ENCODE measurements around the gene CHRNA9. TPM values are rescaled to one million over a fixed set of nuclear protein-coding genes. Genes with fewer than 3 reads are reported as not detected.

The CHRNA9 gene
- total and polyA plus RNA-seq, 11 donors = not detected

DNA sequence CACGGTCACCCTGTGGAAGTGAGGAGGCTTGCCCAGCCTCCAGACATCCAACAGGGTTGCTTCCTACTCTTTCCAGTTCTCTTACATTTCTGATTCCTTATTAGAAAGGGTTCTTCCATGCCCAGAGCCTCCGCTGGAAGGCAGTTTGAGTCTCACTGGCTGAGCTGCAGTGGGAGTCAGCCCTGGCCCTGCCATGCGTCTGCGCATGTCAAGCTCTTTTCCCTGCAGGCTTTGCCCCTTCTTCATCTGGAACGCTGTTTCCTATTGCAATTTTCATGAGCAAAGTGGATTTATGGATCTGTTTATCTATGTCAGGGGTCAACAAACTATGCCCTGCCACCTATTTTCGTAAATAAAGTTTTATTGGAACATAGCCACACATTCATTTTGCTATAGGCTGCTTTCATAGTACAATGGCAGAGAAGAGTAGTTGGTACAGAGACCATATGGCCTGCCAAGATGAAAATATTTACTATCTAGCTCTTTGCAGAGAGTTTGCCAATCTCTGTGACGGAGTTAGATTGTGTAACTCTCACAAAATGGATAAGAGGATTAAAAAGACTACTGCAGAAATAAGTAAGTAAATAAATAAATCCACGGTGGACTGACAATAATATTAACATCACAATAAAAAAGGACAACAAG is 3.9 kb upstream of the CHRNA9 start:
- TF ChIP-seq CTCF (IDR thresholded peaks at IDR 0.05) = no peak
- TF ChIP-seq POLR2A (IDR thresholded peaks at IDR 0.05) = no peak
- ATAC-seq (no peak), DNase-seq (no peak)
- H3K27me3 ChIP-seq = peaks cover 0 to 11% (median 0%) of the 10 kb centered on the region in 9 donors
- no peaks in the 10 kb centered on the region for H3K9me3 ChIP-seq
- H3K4me3 ChIP-seq = no peak overlapping the region
- intact Hi-C loops (cut with DNase I) = no loop called here
- no peaks in the 10 kb centered on the region for H3K4me1 ChIP-seq
- no peaks in the 10 kb centered on the region for H3K36me3 ChIP-seq
- no peak overlapping the region for H3K27ac ChIP-seq
- 70 to 88% (median 81%) methylated on average over 8 of the region's 8 CpGs for WGBS, 4 donors

DNA sequence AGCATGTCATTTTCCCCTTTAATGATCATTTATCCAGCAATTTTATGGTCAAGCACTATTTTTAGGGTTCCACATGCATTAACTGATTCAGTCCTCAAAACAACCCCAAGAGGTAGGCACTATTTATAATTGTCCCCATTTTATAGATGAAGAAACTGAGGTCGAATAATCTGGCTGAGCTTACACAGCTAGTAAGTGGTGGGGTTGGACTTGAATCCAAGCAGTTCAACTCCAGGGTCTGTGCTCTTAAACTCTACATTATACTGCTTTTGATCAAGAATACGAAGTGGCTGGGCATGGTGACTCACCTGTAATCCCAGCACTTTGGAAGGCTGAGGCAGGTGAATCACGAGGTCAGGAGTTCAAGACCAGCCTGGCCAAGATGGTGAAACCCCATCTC is 3.2 kb upstream of the CHRNA9 start:
- no peak overlapping the region for H3K27ac ChIP-seq
- H3K27me3 ChIP-seq = peaks cover 0 to 11% (median 0%) of the 10 kb centered on the region in 9 donors
- H3K4me1 ChIP-seq = no peaks in the 10 kb centered on the region
- no peak overlapping the region for H3K4me3 ChIP-seq
- 92 to 95% (median 92%) methylated on average over 3 of the region's 3 CpGs for WGBS, 4 donors
- H3K36me3 ChIP-seq = no peaks in the 10 kb centered on the region
- intact Hi-C loops (cut with DNase I) = no loop called here
- H3K9me3 ChIP-seq = no peaks in the 10 kb centered on the region
- ATAC-seq = no peak
- TF ChIP-seq CTCF (IDR thresholded peaks at IDR 0.05) (no peak), POLR2A (IDR thresholded peaks at IDR 0.05) (no peak)
- DNase-seq = no peak

DNA sequence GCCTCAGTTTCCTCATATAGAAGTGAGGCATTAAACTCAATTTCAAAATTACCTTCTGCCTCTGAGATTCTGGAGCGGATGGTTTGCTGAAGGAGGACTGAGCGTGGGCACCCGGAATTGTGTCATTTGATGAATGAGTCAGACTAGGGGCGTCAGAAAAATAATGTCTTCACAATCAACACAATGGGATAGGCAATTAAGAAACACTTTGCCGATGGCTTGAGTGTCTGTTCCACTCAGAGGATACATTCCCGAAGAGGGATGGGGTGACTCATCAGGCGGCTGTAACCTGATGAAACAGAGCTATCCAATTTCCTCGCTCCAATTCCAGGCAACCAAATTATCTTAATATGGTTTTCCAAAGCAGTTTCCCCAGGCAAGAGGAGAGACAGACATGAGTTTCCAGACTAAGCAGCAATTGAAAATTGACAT is 1.2 kb upstream of the CHRNA9 start:
- no peak overlapping the region for H3K27ac ChIP-seq
- no peak for ATAC-seq
- 70 to 77% (median 74%) methylated on average over 8 of the region's 8 CpGs for WGBS, 4 donors
- H3K4me3 ChIP-seq = no peak overlapping the region
- no peak for DNase-seq
- TF ChIP-seq POLR2A (IDR thresholded peaks at IDR 0.05) = no peak
- TF ChIP-seq CTCF (IDR thresholded peaks at IDR 0.05) = no peak
- peaks cover 0 to 11% (median 0%) of the 10 kb centered on the region in 9 donors for H3K27me3 ChIP-seq
- no peaks in the 10 kb centered on the region for H3K4me1 ChIP-seq
- H3K9me3 ChIP-seq = no peaks in the 10 kb centered on the region
- no peaks in the 10 kb centered on the region for H3K36me3 ChIP-seq
- intact Hi-C loops (cut with DNase I) = no loop called here

DNA sequence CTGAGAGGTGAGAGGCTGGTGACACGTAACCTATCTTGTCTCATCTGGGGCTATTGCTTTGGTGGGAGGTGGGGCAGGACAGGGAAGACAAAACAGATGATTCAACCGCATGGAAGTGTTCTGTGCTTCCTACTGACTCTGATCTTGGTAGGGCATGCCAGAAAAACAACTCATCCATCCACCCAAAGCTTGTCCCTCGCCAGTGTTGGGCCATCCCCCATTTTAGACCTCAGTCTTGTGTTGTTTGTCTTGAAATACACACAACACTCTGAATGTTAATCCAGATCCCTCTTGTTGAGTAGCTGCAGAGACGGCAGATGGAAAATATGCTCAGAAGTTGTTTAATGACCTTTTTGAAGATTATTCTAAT is 377 bp downstream of the CHRNA9 start:
- 78 to 89% (median 81%) methylated on average over 4 of the region's 4 CpGs for WGBS, 4 donors
- Histone ChIP-seq H3K4me3 (no peak overlapping the region), H3K4me1 (no peaks in the 10 kb centered on the region), H3K27ac (no peak overlapping the region), H3K27me3 (peaks cover 0 to 11% (median 0%) of the 10 kb centered on the region in 9 donors), H3K36me3 (no peaks in the 10 kb centered on the region), H3K9me3 (no peaks in the 10 kb centered on the region)
- no peak for TF ChIP-seq POLR2A (IDR thresholded peaks at IDR 0.05)
- TF ChIP-seq CTCF (IDR thresholded peaks at IDR 0.05) = no peak
- ATAC-seq (no peak), DNase-seq (no peak)
- intact Hi-C loops (cut with DNase I) = no loop called here

All from heart left ventricle (tissue), 16 donors.